PFSK-1 (cell line): Measurements from ENCODE around the gene C4A.

Experiments
- POLR2AphosphoS5 ChIP-seq: IDR thresholded peaks from 2 replicates; pipeline ENCODE4 v1.6.1; 2012; ENCODE audit warnings: low read depth, mild to moderate bottlenecking, control low read depth, low read length, moderate library complexity
- SIN3A ChIP-seq: IDR thresholded peaks from 2 replicates; pipeline ENCODE4 v1.6.1; 2012; ENCODE audit warnings: mild to moderate bottlenecking, low read length, moderate library complexity, borderline replicate concordance; ENCODE audit not compliant: insufficient read depth
- TAF1 ChIP-seq: IDR thresholded peaks from 2 replicates; pipeline ENCODE4 v1.6.1; 2012; ENCODE audit warnings: low read length, control low read depth, borderline replicate concordance; ENCODE audit not compliant: insufficient read depth
- TF ChIP-seq, protein P1 (sequence below), 2 experiments: IDR thresholded peaks; 2 replicates each; pipeline versions ENCODE4 v1.6.1 to v1.8.0; 2011 to 2012; ENCODE audit warnings: low read depth in 2 of 2, low read length in 2 of 2, control low read depth in 1 of 2, inconsistent platforms in 1 of 2, mild to moderate bottlenecking in 1 of 2, moderate library complexity in 1 of 2; ENCODE audit not compliant: insufficient read depth in 1 of 2

DNA sequence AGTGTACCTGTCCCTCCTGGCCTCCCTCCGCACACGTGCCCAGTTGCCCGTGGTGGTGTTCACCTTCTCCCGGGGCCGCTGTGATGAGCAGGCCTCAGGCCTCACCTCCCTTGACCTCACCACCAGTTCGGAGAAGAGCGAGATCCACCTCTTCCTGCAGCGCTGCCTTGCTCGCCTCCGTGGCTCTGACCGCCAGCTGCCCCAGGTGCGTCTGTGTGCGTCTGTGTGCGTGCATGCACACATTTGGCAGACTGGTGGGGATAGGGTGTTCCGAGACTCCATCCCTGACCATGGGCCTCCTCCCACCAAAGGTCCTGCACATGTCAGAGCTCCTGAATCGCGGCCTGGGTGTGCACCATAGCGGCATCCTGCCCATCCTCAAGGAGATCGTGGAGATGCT lies 17.9 kb upstream of the C4A start:
- no peak for TF ChIP-seq POLR2AphosphoS5
- TF ChIP-seq SIN3A = no peak
- TF ChIP-seq, protein P1, sequence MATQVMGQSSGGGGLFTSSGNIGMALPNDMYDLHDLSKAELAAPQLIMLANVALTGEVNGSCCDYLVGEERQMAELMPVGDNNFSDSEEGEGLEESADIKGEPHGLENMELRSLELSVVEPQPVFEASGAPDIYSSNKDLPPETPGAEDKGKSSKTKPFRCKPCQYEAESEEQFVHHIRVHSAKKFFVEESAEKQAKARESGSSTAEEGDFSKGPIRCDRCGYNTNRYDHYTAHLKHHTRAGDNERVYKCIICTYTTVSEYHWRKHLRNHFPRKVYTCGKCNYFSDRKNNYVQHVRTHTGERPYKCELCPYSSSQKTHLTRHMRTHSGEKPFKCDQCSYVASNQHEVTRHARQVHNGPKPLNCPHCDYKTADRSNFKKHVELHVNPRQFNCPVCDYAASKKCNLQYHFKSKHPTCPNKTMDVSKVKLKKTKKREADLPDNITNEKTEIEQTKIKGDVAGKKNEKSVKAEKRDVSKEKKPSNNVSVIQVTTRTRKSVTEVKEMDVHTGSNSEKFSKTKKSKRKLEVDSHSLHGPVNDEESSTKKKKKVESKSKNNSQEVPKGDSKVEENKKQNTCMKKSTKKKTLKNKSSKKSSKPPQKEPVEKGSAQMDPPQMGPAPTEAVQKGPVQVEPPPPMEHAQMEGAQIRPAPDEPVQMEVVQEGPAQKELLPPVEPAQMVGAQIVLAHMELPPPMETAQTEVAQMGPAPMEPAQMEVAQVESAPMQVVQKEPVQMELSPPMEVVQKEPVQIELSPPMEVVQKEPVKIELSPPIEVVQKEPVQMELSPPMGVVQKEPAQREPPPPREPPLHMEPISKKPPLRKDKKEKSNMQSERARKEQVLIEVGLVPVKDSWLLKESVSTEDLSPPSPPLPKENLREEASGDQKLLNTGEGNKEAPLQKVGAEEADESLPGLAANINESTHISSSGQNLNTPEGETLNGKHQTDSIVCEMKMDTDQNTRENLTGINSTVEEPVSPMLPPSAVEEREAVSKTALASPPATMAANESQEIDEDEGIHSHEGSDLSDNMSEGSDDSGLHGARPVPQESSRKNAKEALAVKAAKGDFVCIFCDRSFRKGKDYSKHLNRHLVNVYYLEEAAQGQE (IDR thresholded peaks at IDR 0.05; ENCODE audit: insufficient read depth in 1 of 2, low read depth in 2 of 2, low read length in 2 of 2) = no peak
- TF ChIP-seq TAF1 = no peak
